DMS53 (cell line): Measurements from ENCODE around the gene UBE3B.

Source experiments
- DNase-seq: peaks from one replicate; lab custom pipeline; 2025; lab: John Stamatoyannopoulos, UW

The UBE3B gene

GRCh38 chr12:109573029-109573913 is 95.8 kb downstream of the UBE3B start, which contains the start of the genes MMAB and MVK:
MMAB (minus strand) TSS chr12:109573504; CDS start chr12:109573480, 24 bp downstream.
MVK (plus strand) TSS chr12:109573794; CDS start chr12:109574823, 1,029 bp downstream.
- peak; percentile 100 for DNase-seq

GRCh38 chr12:109573914-109574244 is 96.4 kb downstream of the UBE3B start:
- DNase-seq: no peak

GRCh38 chr12:109575683-109576082 is 98.2 kb downstream of the UBE3B start:
- no peak for DNase-seq

GRCh38 chr12:109577311-109577710 is 99.9 kb downstream of the UBE3B start:
- DNase-seq: no peak

- no peak for DNase-seq
Observed at GRCh38 chr12:109578330-109578927, 101.0 kb downstream of the UBE3B start.

- DNase-seq: no peak
Observed at GRCh38 chr12:109579639-109580038, 102.2 kb downstream of the UBE3B start.

- DNase-seq: no peak
Observed at GRCh38 chr12:109580272-109580671, 102.8 kb downstream of the UBE3B start.

GRCh38 chr12:109580684-109581333 is 103.4 kb downstream of the UBE3B start:
- DNase-seq: no peak

GRCh38 chr12:109581334-109581691 is 103.9 kb downstream of the UBE3B start:
- no peak for DNase-seq

- DNase-seq: no peak
Observed at GRCh38 chr12:109581856-109582255, 104.4 kb downstream of the UBE3B start.

- peak; percentile 74 for DNase-seq
Observed at GRCh38 chr12:109582636-109583035, 105.2 kb downstream of the UBE3B start.

- no peak for DNase-seq
Observed at GRCh38 chr12:109583733-109584132, 106.3 kb downstream of the UBE3B start.
